Stimulated activated CD4-positive, alpha-beta T cell treated with anti-CD3 and anti-CD28 coated beads, Interleukin-1b, Interleukin-23, amount 100 ng/mL, for 4 hours (primary cell): ENCODE measurements around the gene MSGN1.

Source experiments
- DNase-seq, 2 donors: peaks; one replicate each; pipeline ENCODE4 v3.0.0-alpha.2; 2020; ENCODE audit warnings: low read depth in 2 of 2

Gene MSGN1, protein sequence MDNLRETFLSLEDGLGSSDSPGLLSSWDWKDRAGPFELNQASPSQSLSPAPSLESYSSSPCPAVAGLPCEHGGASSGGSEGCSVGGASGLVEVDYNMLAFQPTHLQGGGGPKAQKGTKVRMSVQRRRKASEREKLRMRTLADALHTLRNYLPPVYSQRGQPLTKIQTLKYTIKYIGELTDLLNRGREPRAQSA

GRCh38 chr2:17816396-17817245, at the start of gene MSGN1:
Gene MSGN1 (plus strand): TSS chr2:17816460. CDS start chr2:17816519, 59 bp downstream.
- no peak for DNase-seq

DNA sequence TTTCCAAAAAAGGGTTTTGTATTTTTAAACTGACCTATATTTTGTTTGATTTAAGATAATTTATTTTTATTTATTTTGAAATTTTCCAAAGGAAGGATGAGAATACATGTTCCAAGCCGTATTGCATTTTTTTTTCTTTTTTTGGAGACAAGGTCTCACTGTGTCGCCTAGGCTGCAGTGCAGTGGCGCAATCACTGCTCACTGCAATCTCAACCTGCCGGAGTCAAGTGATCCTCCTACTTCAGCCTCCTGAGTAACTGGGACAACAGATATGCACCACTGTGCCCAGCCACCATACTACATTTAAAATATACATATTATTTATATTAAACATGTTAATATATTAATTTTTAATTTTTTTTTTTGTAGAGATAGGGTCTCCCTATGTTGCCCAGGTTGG, 47.4 kb upstream of the MSGN1 start:
- DNase-seq: no peak

- no peak for DNase-seq
Observed at GRCh38 chr2:17771956-17772355, 44.3 kb upstream of the MSGN1 start.

DNA sequence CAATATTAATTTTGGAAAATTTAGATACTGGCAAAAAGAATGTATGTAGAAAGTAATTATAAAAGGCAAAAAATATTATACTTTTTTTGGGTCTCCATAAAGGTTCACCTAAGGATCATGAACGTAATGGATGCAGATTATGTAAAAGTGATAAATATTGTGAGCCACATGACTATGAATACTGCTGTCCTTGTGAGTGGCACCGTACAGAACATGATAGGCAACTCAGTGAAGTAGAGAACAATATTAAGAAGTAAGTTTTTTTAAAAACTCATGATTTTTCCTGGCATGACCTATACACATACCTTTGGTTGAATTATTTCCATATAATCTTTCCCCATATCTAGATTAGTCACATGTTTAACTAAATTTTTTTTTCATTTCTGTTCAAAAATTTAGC, 43.7 kb upstream of the MSGN1 start:
- DNase-seq: no peak

GRCh38 chr2:17780546-17780945, 35.7 kb upstream of the MSGN1 start:
- DNase-seq: no peak

DNA sequence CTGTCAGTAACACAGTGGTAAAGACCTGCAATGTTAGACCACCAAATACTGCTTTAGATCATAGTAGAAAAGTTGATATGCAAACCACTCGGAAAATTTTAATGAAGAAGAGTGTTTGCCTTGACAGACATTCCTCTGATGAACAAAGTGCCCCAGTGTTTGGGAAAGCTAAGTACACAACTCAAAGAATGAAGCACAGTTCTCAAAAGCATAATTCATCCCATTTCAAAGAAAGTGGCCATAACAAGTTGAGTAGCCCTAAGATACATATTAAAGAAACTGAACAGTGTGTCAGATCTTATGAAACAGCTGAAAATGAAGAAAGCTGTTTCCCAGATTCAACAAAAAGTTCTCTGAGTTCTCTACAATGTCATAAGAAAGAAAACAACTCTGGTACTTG, 34.8 kb upstream of the MSGN1 start:
- DNase-seq: no peak

DNA sequence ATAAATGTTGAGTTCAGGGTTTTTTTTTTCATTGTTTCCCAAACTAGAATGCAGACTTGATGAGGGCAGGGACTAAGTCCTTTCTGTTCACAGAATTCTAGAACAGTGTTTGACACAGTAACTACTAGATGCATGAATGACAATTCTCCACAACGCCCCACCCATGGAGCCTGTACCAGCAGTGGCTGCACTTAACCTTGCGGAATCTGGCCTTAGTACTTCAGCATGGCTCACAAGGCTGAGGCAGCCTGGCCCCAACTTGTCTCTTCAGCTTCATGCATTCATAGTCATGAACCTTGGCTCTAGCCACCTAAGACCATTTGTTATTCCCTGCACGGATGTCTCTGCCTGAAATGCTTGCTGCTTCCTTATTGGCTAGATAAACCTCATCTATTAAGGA, 29.5 kb upstream of the MSGN1 start:
- no peak for DNase-seq

- no peak for DNase-seq
Observed at GRCh38 chr2:17788773-17789172, 27.5 kb upstream of the MSGN1 start.

DNA sequence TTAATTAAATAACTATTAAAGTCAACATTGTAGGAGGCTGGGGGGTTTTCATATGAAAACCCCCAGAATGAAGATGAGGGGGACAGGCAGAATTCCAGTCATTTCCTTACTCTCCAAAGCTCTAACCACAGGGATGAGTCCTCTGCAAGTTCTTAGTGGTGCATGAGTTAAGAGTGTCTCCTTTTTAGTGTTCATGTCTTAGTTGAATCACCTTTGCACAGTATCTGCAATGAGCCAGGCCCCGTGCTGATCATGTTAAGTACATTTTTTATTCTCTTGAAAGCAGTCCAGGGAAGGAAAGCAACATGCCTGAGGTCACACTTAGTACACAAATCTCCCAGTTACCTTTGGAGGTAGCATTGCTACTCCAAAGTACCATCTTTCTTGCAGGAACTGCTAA, 25.7 kb upstream of the MSGN1 start:
- no peak for DNase-seq

GRCh38 chr2:17791121-17791816, 25.0 kb upstream of the MSGN1 start:
- no peak for DNase-seq

- DNase-seq: no peak
Observed at GRCh38 chr2:17791817-17792130, 24.5 kb upstream of the MSGN1 start.

GRCh38 chr2:17792515-17792914, 23.7 kb upstream of the MSGN1 start:
- no peak for DNase-seq

DNA sequence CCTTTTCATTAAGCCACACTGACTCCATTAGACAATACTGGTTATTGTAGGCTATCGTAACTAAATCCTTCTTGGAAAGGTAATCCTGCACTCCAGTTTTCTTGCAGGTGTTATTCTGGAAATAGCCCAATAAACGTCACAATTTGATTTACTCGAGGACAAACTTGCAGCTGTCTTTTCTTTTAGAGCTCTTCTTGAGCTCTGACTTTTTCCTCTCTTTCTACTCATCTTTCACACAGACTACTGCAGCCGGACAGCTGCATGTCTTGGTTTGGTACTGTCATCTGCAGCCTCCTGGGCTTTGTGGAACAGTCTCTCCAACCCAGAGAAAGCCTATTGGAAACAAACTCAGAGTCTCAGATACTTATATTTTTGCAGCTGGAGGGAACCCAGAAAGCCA, 23.0 kb upstream of the MSGN1 start:
- no peak for DNase-seq

- no peak for DNase-seq
Observed at GRCh38 chr2:17793803-17794354, 22.4 kb upstream of the MSGN1 start.

GRCh38 chr2:17795309-17795708, 21.0 kb upstream of the MSGN1 start:
- no peak for DNase-seq

- DNase-seq: no peak
Observed at GRCh38 chr2:17798338-17798737, 17.9 kb upstream of the MSGN1 start.

- no peak for DNase-seq
Observed at GRCh38 chr2:17799301-17800120, 16.7 kb upstream of the MSGN1 start.

DNA sequence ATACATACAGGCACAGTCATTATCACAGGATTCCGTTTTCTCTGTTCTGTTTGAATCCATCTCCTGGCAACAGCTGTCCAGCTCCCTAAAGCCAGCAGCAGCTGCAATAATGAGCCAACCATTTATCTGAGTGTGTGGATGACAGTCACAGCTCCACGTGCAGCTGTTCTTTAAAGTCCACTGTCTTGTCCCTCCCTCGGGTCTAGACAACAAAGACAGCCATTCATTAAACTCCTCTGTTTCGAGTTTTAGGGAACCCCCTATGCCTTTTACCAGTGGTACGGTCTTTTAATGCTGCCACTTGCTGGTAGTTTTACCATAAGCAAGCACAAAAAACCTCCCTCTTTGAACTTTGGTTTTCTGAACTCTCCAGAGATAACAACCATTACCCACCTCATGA, 16.0 kb upstream of the MSGN1 start:
- DNase-seq: no peak

DNA sequence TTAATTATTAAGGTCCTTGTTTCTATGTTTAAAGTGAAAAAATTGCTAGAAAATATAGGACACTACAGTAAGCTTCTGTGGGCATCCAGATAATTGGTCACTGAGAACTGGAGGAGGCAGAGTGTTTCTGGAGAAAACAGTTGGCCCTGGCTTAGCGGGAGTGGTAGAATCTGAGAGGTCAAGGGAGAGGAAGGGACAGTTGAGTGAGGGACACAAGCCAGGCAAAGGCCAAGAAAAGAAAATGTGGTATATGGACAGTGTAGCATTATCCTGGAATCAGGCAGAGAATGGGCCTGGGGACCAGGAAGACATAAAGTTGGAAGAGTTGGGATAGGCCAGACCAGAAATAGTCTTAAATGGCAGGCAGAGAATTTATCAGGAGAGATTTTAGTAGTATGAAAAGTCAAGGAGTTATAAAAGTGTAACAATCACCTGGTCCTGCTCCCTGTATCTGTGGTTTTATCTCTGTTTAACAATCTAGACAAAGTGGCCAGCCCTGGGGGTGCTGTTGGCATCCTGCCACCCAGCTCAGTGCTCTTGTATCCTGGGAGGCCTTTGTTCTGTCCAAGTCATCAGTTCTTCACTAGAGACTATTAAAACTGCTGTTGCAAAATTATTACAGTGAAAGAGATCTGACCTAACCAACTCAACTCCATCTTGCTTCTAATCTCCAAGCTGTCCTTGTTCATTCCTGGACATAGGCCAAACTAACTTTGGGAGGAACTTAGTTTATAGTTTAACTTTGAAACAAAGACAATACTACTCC, 15.4 kb upstream of the MSGN1 start:
- DNase-seq: no peak

- DNase-seq: no peak
Observed at GRCh38 chr2:17803497-17803896, 12.8 kb upstream of the MSGN1 start.

- no peak for DNase-seq
Observed at GRCh38 chr2:17804358-17804757, 11.9 kb upstream of the MSGN1 start.
